CD4-positive, alpha-beta T cell (primary cell): ENCODE data around the gene ADGRD1. TPM values are rescaled to one million over a fixed set of nuclear protein-coding genes. Genes with fewer than 3 reads are reported as not detected.

ENCODE experiments used
- ATAC-seq: fragments of 200-7000 bp; cut with Tn5 transposase; one replicate; pipeline ENCODE4 v1.10.0; 2022; ENCODE audit warnings: mild to moderate bottlenecking; ENCODE audit not compliant: poor library complexity
- CTCF ChIA-PET: fragments of 350-600 bp; sonication (Branson Sonifier 250); formaldehyde crosslinking; loops from one replicate; lab custom pipeline; 2021; ENCODE audit warnings: antibody characterized with exemption, inconsistent platforms; lab: Charles Lee
- POLR2A ChIA-PET: fragments of 350-600 bp; sonication (Branson Sonifier 250); formaldehyde crosslinking; loops from one replicate; lab custom pipeline; 2021; ENCODE audit warnings: antibody characterized with exemption, inconsistent platforms; lab: Charles Lee
- DNase-seq, 14 experiments: peaks; one replicate each; pipeline ENCODE4 v3.0.0-alpha.2; 2013 to 2020; ENCODE audit warnings: mixed read lengths in 2 of 14
- H3K27ac ChIP-seq, 2 donors: one replicate each; pipeline versions ENCODE4 v1.5.1 to v1.7.0; 2013; ENCODE audit warnings: low read length in 2 of 2, low read depth in 1 of 2, mild to moderate bottlenecking in 1 of 2
- H3K27me3 ChIP-seq, 2 experiments: 1 replicate in 1 of 2; 2 replicates in 1 of 2; pipeline versions ENCODE4 v1.6.1 to v1.7.0; 2013; ENCODE audit warnings: low read length in 2 of 2, control low read depth in 1 of 2, mild to moderate bottlenecking in 1 of 2, moderate library complexity in 1 of 2; ENCODE audit not compliant: insufficient read depth in 2 of 2, control insufficient read depth in 1 of 2
- H3K36me3 ChIP-seq: one replicate; pipeline ENCODE4 v1.6.1; 2013; ENCODE audit warnings: low read length, control low read depth; ENCODE audit not compliant: insufficient read depth
- H3K4me1 ChIP-seq: one replicate; pipeline ENCODE4 v1.6.1; 2013; ENCODE audit warnings: low read length, control low read depth; ENCODE audit not compliant: insufficient read depth
- H3K4me3 ChIP-seq: one replicate; pipeline ENCODE4 v1.5.1; 2013; ENCODE audit warnings: mild to moderate bottlenecking, low read length, moderate library complexity
- H3K9me3 ChIP-seq, 2 experiments: 1 replicate in 1 of 2; 2 replicates in 1 of 2; pipeline versions ENCODE4 v1.6.1 to v1.7.0; 2013; ENCODE audit warnings: low read length in 2 of 2, mild to moderate bottlenecking in 2 of 2, control low read depth in 1 of 2, moderate library complexity in 1 of 2; ENCODE audit not compliant: control insufficient read depth in 1 of 2, insufficient read depth in 1 of 2
- H3K27ac Mint-ChIP-seq: one replicate; pipeline ENCODE4 v1.8.0; 2020; ENCODE audit warnings: mixed read lengths
- H3K27me3 Mint-ChIP-seq: one replicate; pipeline ENCODE4 v1.8.0; 2021; ENCODE audit warnings: mixed read lengths
- H3K36me3 Mint-ChIP-seq: one replicate; pipeline ENCODE4 v1.8.0; 2021; ENCODE audit warnings: low read depth, mixed read lengths
- H3K4me1 Mint-ChIP-seq: one replicate; pipeline ENCODE4 v1.8.0; 2021; ENCODE audit warnings: low read depth, mixed read lengths
- H3K4me3 Mint-ChIP-seq: one replicate; pipeline ENCODE4 v1.8.0; 2020; ENCODE audit warnings: mild to moderate bottlenecking, mixed read lengths
- H3K9me3 Mint-ChIP-seq: one replicate; pipeline ENCODE4 v1.8.0; 2020; ENCODE audit warnings: mixed read lengths
- CTCF ChIP-seq: fragments of 200-600 bp; IDR thresholded peaks from one replicate; pipeline ENCODE4 v1.8.0; 2022; ENCODE audit warnings: antibody characterized with exemption, mild to moderate bottlenecking
- intact Hi-C, 2 experiments: fragments of 100-400 bp; cut with DNase I in 1 of 2; cut with micrococcal nuclease in 1 of 2; formaldehyde crosslinking; loops; one replicate each; pipeline versions ENCODE4 v1.15.1 to v1.9.0; 2023 to 2025; cut with DNase I, micrococcal nuclease
- total RNA-seq, 174 experiments: library from RNA in 2 of 174; stranded (reverse) in 2 of 174; gene quantifications; one replicate each; pipeline ENCODE4 v1.2.3 and lab custom pipeline; 2021 to 2026

Gene ADGRD1
- total RNA-seq, 2 experiments from 2014 or later, result 0.22 TPM; not detected in 1

GRCh38 chr12:131034631-131035244 lies 81.0 kb downstream of the ADGRD1 start:
- Mint-ChIP-seq H3K27ac (no peak overlapping the region), H3K36me3 (no peaks in the 10 kb centered on the region)

GRCh38 chr12:131035245-131035681 lies 81.6 kb downstream of the ADGRD1 start:
- Mint-ChIP-seq H3K4me1 (no peaks in the 10 kb centered on the region), H3K9me3 (no peaks in the 10 kb centered on the region), H3K4me3 (no peak overlapping the region), H3K27ac (no peak overlapping the region), H3K27me3 (no peaks in the 10 kb centered on the region), H3K36me3 (no peaks in the 10 kb centered on the region)
- intact Hi-C loops, result no loop called here
- Histone ChIP-seq H3K4me1 (no peaks in the 10 kb centered on the region), H3K27me3 (peaks cover 0 to 5% of the 10 kb centered on the region in 2 experiments), H3K27ac (no peak overlapping the region), H3K9me3 (peaks cover 0 to 16% of the 10 kb centered on the region in 2 experiments), H3K36me3 (no peaks in the 10 kb centered on the region), H3K4me3 (no peak overlapping the region)
- no peak for DNase-seq
- ChIA-PET CTCF (no interaction called here), POLR2A (no interaction called here)
- ATAC-seq, result no peak
- TF ChIP-seq CTCF, result no peak

More at GRCh38 chr12:131034631-131035244, 81.0 kb downstream of the ADGRD1 start:
- no peak for ATAC-seq
- H3K27me3 Mint-ChIP-seq, result no peaks in the 10 kb centered on the region
- no peak overlapping the region for H3K4me3 Mint-ChIP-seq
- no peak overlapping the region for H3K27ac ChIP-seq
- TF ChIP-seq CTCF, result no peak
- CTCF ChIA-PET, result no interaction called here
- intact Hi-C loops, result no loop called here
- no peak overlapping the region for H3K4me3 ChIP-seq
- peaks cover 0 to 5% of the 10 kb centered on the region in 2 experiments for H3K27me3 ChIP-seq
- peaks cover 0 to 16% of the 10 kb centered on the region in 2 experiments for H3K9me3 ChIP-seq
- H3K4me1 Mint-ChIP-seq, result no peaks in the 10 kb centered on the region
- H3K9me3 Mint-ChIP-seq, result no peaks in the 10 kb centered on the region
- POLR2A ChIA-PET, result no interaction called here
- no peaks in the 10 kb centered on the region for H3K4me1 ChIP-seq
- no peaks in the 10 kb centered on the region for H3K36me3 ChIP-seq
- DNase-seq, result no peak

- ChIA-PET CTCF (no interaction called here), POLR2A (no interaction called here)
- H3K27ac ChIP-seq, result no peak overlapping the region
- no peak overlapping the region for H3K27ac Mint-ChIP-seq
- no peak for TF ChIP-seq CTCF
- no peaks in the 10 kb centered on the region for H3K36me3 ChIP-seq
- ATAC-seq, result no peak
- H3K9me3 Mint-ChIP-seq, result no peaks in the 10 kb centered on the region
- H3K4me1 ChIP-seq, result no peaks in the 10 kb centered on the region
- no peak overlapping the region for H3K4me3 Mint-ChIP-seq
- intact Hi-C loops, result no loop called here
- no peak overlapping the region for H3K4me3 ChIP-seq
- no peaks in the 10 kb centered on the region for H3K27me3 Mint-ChIP-seq
- no peaks in the 10 kb centered on the region for H3K4me1 Mint-ChIP-seq
- no peaks in the 10 kb centered on the region for H3K36me3 Mint-ChIP-seq
- peaks cover 0 to 12% of the 10 kb centered on the region in 2 experiments for H3K9me3 ChIP-seq
- no peak for DNase-seq
- no peaks in the 10 kb centered on the region for H3K27me3 ChIP-seq
Observed at GRCh38 chr12:131038159-131038558, 84.5 kb downstream of the ADGRD1 start.
